AG09309 (cell line): ENCODE data around the gene NOTCH4.

Experiments
- DNase-seq: peaks from one replicate; pipeline ENCODE4 v3.0.0-alpha.2; 2010; ENCODE audit warnings: low read depth
- H3K4me3 ChIP-seq: 2 replicates; pipeline ENCODE4 v1.5.1; 2011; ENCODE audit warnings: mild to moderate bottlenecking, low read depth, low read length, moderate library complexity; ENCODE audit not compliant: control insufficient read depth
- TF ChIP-seq, protein P1 (sequence below): IDR thresholded peaks from 2 replicates; pipeline ENCODE4 v1.5.1; 2011; ENCODE audit warnings: mild to moderate bottlenecking, low read depth, low read length, inconsistent platforms; ENCODE audit not compliant: insufficient read depth, control insufficient read depth; ENCODE audit errors: missing control alignments

NOTCH4 gene

DNA sequence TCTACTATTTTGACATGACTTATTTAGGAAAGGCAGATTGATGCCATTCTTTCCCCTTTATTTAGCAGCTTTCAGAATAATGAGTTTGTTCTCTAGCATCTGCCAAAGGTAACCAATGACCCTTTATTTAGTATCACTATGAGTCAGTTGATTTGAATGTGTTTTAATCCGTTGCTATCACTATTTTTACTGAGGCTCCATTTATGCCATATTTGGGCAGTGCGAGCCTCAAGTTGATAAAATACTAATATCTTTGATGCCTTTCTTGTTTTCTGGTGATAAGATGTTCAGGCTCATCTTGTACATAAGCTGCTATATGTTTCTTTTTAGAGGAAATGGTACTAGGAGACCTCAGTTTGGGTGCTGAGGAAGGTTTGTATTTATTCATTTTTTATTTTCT lies 15.6 kb upstream of the NOTCH4 start:
- TF ChIP-seq, protein P1, sequence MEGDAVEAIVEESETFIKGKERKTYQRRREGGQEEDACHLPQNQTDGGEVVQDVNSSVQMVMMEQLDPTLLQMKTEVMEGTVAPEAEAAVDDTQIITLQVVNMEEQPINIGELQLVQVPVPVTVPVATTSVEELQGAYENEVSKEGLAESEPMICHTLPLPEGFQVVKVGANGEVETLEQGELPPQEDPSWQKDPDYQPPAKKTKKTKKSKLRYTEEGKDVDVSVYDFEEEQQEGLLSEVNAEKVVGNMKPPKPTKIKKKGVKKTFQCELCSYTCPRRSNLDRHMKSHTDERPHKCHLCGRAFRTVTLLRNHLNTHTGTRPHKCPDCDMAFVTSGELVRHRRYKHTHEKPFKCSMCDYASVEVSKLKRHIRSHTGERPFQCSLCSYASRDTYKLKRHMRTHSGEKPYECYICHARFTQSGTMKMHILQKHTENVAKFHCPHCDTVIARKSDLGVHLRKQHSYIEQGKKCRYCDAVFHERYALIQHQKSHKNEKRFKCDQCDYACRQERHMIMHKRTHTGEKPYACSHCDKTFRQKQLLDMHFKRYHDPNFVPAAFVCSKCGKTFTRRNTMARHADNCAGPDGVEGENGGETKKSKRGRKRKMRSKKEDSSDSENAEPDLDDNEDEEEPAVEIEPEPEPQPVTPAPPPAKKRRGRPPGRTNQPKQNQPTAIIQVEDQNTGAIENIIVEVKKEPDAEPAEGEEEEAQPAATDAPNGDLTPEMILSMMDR, result no peak
- DNase-seq, result no peak
- H3K4me3 ChIP-seq, result no peak overlapping the region

DNA sequence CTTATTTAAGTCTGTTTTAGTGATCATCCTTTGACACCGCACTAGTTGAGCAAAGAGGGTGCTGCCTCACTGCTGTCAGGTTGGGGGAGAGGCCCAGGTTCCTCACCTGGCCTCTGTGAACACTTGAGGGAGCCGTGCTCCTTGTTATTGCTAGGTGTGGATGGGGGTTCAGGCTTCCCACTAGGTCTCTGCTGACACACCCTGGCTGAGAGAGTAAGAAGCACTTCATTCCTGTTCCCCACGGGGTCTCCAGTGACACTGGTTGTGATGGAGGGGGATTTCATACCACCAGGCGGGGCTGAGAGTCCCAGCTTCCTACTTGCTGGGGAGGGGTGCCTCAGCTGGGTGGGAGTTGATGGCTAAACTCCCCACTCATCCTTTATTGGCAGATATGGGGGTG lies 11.1 kb upstream of the NOTCH4 start:
- H3K4me3 ChIP-seq, result no peak overlapping the region
- TF ChIP-seq, protein P1, result no peak
- no peak for DNase-seq

DNA sequence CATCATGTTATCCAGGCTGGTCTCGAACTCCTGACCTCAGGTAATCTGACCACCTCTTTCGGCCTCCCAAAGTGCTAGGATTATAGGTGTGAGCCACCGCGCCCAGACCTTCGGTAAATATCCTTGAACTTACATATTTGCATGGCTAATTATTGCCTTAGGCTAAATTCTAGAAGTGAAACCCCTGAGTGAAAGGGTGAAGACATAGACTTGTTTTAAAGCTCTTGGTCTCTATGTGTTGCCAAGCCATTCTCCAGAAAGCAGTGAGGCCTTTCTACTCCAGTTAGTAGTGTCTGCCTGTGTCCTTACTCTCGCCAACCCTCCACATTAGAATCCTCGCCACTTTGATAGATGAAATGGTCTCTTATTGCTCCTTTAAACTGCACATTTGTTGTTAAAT lies 2.6 kb upstream of the NOTCH4 start:
- TF ChIP-seq, protein P1, result no peak
- no peak for DNase-seq
- H3K4me3 ChIP-seq, result no peak overlapping the region

DNA sequence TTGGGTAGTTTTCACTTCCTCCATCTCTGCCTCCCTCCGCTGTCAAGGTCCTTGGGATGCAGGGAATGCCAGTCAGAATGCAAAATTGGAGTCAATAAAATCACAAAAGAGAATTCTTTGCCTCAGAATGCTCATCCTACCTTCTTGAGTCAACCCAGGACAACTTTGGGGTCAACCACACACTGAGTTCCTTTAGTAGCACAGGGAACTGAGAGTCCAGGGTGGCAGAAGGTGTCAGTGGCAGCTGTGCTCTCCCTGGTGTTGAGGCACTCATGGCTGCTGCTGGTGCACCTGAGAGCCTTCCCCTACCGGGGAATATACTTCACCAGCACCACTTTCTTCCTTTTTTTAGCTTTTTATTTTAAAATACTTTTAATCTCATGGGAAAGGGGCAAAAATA lies 829 bp upstream of the NOTCH4 start:
- no peak for DNase-seq
- H3K4me3 ChIP-seq, result no peak overlapping the region
- TF ChIP-seq, protein P1, result no peak

DNA sequence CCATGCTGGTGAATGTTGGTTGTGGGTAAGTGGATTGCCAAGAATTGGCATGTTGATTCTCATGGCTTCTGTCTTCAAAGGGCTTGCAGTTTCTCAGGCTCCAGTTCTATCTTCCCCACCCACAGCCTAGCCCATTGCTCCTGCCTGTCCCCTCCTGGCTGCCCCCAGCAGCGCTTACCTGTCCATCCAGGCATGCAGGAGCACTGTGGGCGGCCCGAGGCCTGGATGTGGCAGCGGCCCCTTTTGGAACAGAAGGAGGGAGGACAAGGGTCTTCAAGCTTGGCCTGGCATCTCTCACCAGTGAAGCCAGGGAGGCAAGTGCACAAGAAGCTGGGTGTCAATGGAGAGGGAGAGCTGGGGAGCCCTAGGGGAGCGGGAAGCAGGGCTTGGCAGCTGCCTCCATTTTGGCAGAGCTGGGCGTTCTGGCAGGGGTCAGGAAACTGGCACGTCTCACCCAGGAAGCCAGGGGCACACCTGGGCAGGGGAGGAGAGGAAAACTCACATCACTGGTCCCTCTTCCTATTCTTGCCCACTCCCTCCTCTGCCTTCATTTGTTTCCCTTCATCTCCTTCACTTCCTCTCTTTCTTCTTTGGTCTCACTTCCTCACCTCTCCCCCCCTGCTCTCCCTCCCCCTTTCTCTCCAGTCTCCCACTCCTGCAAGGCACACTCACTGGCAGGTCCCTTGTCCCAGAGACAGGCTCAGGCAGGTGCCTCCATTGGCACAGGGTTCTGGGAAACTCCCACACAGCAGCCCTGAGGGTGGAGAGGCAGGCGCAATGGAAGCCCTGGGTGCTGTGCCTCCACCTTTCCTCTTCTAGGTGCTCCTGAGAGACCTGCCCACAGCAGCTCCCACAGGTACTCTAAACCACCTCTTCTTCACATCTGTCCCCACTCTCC lies 1.3 kb downstream of the NOTCH4 start:
- TF ChIP-seq, protein P1, result no peak
- no peak for DNase-seq
- H3K4me3 ChIP-seq, result no peak overlapping the region

DNA sequence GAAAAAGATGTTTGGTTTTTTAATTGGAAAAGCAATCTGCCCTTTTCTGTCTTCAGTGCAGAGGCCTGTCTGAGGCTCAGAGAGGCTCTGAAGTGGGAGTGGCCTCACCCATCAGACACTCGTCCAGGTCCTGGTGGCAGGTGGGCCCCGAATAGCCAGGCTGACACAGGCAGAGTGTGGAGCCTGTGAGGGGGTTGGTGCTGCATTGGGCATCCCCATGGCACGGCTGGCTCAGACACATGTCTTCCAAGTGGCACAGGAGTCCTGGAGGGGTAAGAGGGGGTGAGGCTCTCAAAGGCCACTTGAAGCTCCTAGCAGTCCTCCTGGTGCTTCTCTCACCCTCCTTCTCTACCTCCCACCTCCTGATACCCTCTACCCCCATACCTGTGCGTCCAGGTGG lies 3.8 kb downstream of the NOTCH4 start:
- TF ChIP-seq, protein P1, result no peak
- DNase-seq, result no peak

More for the DNA sequence above, 3.8 kb downstream of the NOTCH4 start:
- H3K4me3 ChIP-seq, result no peak overlapping the region
